GM12872 (cell line): ENCODE results near the gene ABCA3.

ENCODE experiments used
- CTCF ChIP-seq: IDR thresholded peaks from 3 replicates; pipeline ENCODE4 v1.5.1; 2011; ENCODE audit warnings: low read depth, mild to moderate bottlenecking, low read length, moderate library complexity; ENCODE audit not compliant: insufficient read depth

The ABCA3 gene

DNA sequence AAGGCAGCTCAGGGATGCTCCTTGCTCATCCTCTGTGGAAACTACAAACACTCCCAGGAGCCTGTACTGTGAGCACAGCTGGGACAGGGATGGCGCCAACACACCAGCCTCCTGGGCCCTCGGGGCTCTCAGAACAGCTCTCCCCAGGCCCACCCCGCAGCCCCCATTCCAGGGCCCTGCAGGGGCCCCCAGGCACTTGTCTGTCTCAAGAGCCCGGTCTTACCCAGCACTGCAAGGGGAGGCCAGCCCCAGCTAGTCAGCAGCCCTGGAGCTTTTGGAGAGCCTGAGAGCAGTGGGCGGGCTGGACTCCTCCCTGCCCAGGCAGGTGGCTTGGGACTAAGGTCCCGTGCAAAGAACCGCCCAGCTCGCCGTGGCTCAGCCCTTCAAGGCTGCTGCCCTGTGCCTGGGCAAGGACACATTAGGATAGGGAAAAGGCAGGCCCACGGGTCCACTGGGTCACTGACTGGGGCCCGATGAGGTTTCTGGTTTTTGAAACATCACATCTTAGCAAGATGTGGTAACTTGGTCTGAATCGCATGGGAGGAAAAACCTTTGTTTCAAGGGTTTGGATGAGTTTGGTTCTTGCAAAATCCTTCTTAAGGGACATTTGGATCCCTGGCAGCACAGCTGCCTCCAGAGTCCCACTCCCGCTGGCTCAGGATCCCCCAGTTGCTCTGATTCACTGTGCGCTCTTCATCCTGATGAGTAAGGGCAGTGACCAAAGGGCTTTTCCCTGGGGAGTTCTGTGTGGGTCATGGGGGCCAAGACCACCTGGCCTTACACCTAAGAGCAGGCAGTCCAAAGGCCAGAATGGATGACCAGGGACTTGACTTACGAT lies 101.5 kb downstream of the ABCA3 start:
- no peak for TF ChIP-seq CTCF

- no peak for TF ChIP-seq CTCF
These were observed 102.2 kb downstream of the ABCA3 start for GRCh38 chr16:2238150-2238837.

DNA sequence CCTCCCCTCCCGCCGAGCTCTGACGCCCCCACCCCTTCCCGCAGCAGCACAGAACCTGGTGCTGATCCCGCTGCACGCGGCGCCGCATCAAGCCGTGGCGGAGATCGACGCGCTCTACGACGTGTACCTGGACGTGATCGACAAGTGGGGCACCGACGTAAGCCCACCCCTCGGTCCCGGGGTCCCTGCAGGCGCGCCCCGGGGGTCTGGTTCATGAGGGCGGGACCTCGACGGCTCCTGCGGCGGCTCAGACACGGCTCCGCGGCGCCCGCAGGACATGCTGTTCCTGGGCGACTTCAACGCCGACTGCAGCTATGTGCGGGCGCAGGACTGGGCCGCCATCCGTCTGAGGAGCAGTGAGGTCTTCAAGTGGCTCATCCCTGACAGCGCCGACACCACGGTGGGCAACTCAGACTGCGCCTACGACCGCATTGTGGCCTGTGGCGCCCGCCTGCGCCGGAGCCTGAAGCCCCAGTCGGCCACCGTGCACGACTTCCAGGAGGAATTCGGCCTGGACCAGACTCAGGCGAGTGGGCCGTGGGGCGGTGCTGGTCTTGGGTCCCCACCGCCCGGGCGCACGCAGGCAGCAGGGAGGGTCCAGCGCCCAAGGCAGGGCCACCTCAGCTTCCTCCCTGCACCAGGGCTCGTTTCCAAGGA lies 102.9 kb downstream of the ABCA3 start:
- TF ChIP-seq CTCF = no peak

DNA sequence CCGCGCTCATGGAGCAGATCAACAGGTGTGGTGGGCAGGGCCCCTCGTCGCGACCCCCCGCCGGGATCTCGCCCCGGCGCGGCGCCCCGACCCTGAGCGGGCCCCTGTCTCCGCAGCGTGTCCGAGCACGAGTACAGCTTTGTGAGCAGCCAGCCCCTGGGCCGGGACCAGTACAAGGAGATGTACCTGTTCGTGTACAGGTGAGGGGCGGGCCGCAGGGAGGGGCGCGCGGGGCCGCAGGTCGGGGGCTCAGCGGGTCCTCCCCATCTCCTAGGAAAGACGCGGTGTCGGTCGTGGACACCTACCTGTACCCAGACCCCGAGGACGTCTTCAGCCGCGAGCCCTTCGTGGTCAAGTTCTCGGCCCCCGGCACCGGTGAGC lies 103.4 kb downstream of the ABCA3 start:
- TF ChIP-seq CTCF = no peak

GRCh38 chr16:2236337-2237101 lies 104.0 kb downstream of the ABCA3 start, which contains the start of gene DNASE1L2:
Gene DNASE1L2 (plus strand): TSS chr16:2236444. CDS start chr16:2236817, 373 bp downstream.
- TF ChIP-seq CTCF = no peak

GRCh38 chr16:2235695-2236336 lies 104.7 kb downstream of the ABCA3 start:
- TF ChIP-seq CTCF = no peak

GRCh38 chr16:2235234-2235651 lies 105.3 kb downstream of the ABCA3 start:
- no peak for TF ChIP-seq CTCF
